WERI-Rb-1 (cell line): ENCODE measurements around the gene ZBTB11.
"Not testable (repeated sequence)": the region's sequence is repeated elsewhere in the genome, so short reads cannot be mapped to it uniquely, and the experiment has no call there.

Source experiments
- DNase-seq: peaks from one replicate; pipeline ENCODE4 v3.0.0-alpha.2; 2020
- H3K27ac ChIP-seq: fragments of 250-450 bp; sonication (Bioruptor Pico); 2 replicates; pipeline ENCODE4 v1.5.1; 2020; ENCODE audit warnings: mild to moderate bottlenecking, moderate library complexity
- H3K27me3 ChIP-seq: fragments of 250-450 bp; sonication (Bioruptor Pico); 2 replicates; pipeline ENCODE4 v1.5.1; 2021; ENCODE audit warnings: mild to moderate bottlenecking, low read depth, moderate library complexity; ENCODE audit not compliant: insufficient read depth, severe bottlenecking
- H3K36me3 ChIP-seq: fragments of 250-450 bp; sonication (Bioruptor Pico); 2 replicates; pipeline ENCODE4 v1.5.1; 2020; ENCODE audit warnings: mild to moderate bottlenecking, moderate library complexity
- H3K4me3 ChIP-seq: 2 replicates; pipeline ENCODE4 v1.5.1; 2011; ENCODE audit warnings: low read depth, mild to moderate bottlenecking, control low read depth, low read length
- H3K9me3 ChIP-seq: fragments of 250-450 bp; sonication (Bioruptor Pico); 2 replicates; pipeline ENCODE4 v1.5.1; 2021; ENCODE audit warnings: mild to moderate bottlenecking, moderate library complexity; ENCODE audit not compliant: severe bottlenecking
- CTCF ChIP-seq: IDR thresholded peaks from 2 replicates; pipeline ENCODE4 v1.5.1; 2011; ENCODE audit warnings: low read depth, mild to moderate bottlenecking, control low read depth, inconsistent platforms, low read length

The ZBTB11 gene

GRCh38 chr3:101642441-101642840 is 34.5 kb downstream of the ZBTB11 start:
- no peak overlapping the region for H3K27ac ChIP-seq
- no peaks in the 10 kb centered on the region for H3K9me3 ChIP-seq
- H3K4me3 ChIP-seq, result no peak overlapping the region
- no peaks in the 10 kb centered on the region for H3K36me3 ChIP-seq
- TF ChIP-seq CTCF, result no peak
- no peak for DNase-seq
- H3K27me3 ChIP-seq, result no peaks in the 10 kb centered on the region

- H3K9me3 ChIP-seq, H3K27ac ChIP-seq, H3K4me3 ChIP-seq, H3K27me3 ChIP-seq, DNase-seq, H3K36me3 ChIP-seq: not testable (repeated sequence)
Measured at GRCh38 chr3:101641397-101642115, 35.4 kb downstream of the ZBTB11 start.

- TF ChIP-seq CTCF, result no peak
- Histone ChIP-seq H3K27me3 (no peaks in the 10 kb centered on the region), H3K9me3 (no peaks in the 10 kb centered on the region), H3K27ac (no peak overlapping the region), H3K36me3 (no peaks in the 10 kb centered on the region), H3K4me3 (no peak overlapping the region)
- DNase-seq, result no peak
Measured at GRCh38 chr3:101640256-101640655, 36.7 kb downstream of the ZBTB11 start.

- DNase-seq, result no peak
- Histone ChIP-seq H3K9me3 (no peaks in the 10 kb centered on the region), H3K4me3 (no peak overlapping the region), H3K27ac (no peak overlapping the region), H3K36me3 (no peaks in the 10 kb centered on the region), H3K27me3 (no peaks in the 10 kb centered on the region)
- no peak for TF ChIP-seq CTCF
Measured at GRCh38 chr3:101639280-101639963, 37.5 kb downstream of the ZBTB11 start.

GRCh38 chr3:101638261-101638745 is 38.6 kb downstream of the ZBTB11 start:
- TF ChIP-seq CTCF, result no peak
- Histone ChIP-seq H3K36me3 (no peaks in the 10 kb centered on the region), H3K4me3 (no peak overlapping the region), H3K9me3 (no peaks in the 10 kb centered on the region), H3K27ac (no peak overlapping the region), H3K27me3 (no peaks in the 10 kb centered on the region)
- DNase-seq, result no peak

- no peak for DNase-seq
- no peak for TF ChIP-seq CTCF
- H3K36me3 ChIP-seq, result no peaks in the 10 kb centered on the region
- no peaks in the 10 kb centered on the region for H3K9me3 ChIP-seq
- no peaks in the 10 kb centered on the region for H3K27me3 ChIP-seq
- no peak overlapping the region for H3K27ac ChIP-seq
- no peak overlapping the region for H3K4me3 ChIP-seq
Measured at GRCh38 chr3:101637451-101637850, 39.5 kb downstream of the ZBTB11 start.
